Panc1 (cell line): ENCODE measurements around the gene KLC4. TPM values are rescaled to one million over a fixed set of nuclear protein-coding genes. Genes with fewer than 3 reads are reported as not detected.

Experiments
- ATAC-seq: fragments of 200-7000 bp; cut with Tn5 transposase; 2 replicates; pipeline ENCODE4 v1.9.1; 2020; ENCODE audit warnings: mild to moderate bottlenecking, moderate library complexity
- BruUV-seq: library from RNA; stranded (reverse); fragments of 400-500 nt; replicated peaks from 2 replicates; lab custom pipeline; 2021; lab: Mats Ljungman, UMichigan
- CTCF ChIA-PET: fragments of 300-600 bp; sonication (Branson Sonifier 250); formaldehyde crosslinking; loops from one replicate; lab custom pipeline; 2022; ENCODE audit warnings: antibody characterized with exemption; lab: Charles Lee
- POLR2A ChIA-PET: fragments of 300-600 bp; sonication (Branson Sonifier 250); formaldehyde crosslinking; loops from one replicate; lab custom pipeline; 2022; ENCODE audit warnings: antibody characterized with exemption; lab: Charles Lee
- DNase-seq: peaks from one replicate; pipeline ENCODE4 v3.0.0-alpha.2; 2010; ENCODE audit warnings: low read depth, low spot score
- H3K27ac ChIP-seq: 2 replicates; pipeline ENCODE4 v1.5.1; 2011; ENCODE audit warnings: mild to moderate bottlenecking, low read length, inconsistent platforms
- H3K27me3 ChIP-seq: fragments of 200-500 bp; sonication (Bioruptor generic); 2 replicates; pipeline ENCODE4 v1.6.0; 2014; ENCODE audit warnings: low read length, inconsistent platforms; ENCODE audit not compliant: control insufficient read depth, insufficient read depth
- H3K36me3 ChIP-seq: fragments of 200-500 bp; sonication (Bioruptor generic); 2 replicates; pipeline ENCODE4 v1.5.1; 2014; ENCODE audit warnings: inconsistent platforms, mild to moderate bottlenecking, low read length, moderate library complexity; ENCODE audit not compliant: control insufficient read depth, insufficient read depth
- H3K4me1 ChIP-seq: 2 replicates; pipeline ENCODE4 v1.5.1; 2011; ENCODE audit warnings: inconsistent platforms, mild to moderate bottlenecking, low read length, moderate library complexity; ENCODE audit not compliant: control insufficient read depth, insufficient read depth
- H3K4me3 ChIP-seq, 2 experiments: 2 replicates each; pipeline ENCODE4 v1.5.1; 2011 to 2012; ENCODE audit warnings: low read depth in 2 of 2, low read length in 2 of 2, mild to moderate bottlenecking in 2 of 2, inconsistent platforms in 1 of 2, moderate library complexity in 1 of 2
- H3K9me3 ChIP-seq: fragments of 200-500 bp; sonication (Bioruptor generic); 2 replicates; pipeline ENCODE4 v1.5.1; 2014; ENCODE audit warnings: low read depth, mild to moderate bottlenecking, inconsistent platforms, low read length, moderate library complexity; ENCODE audit not compliant: control insufficient read depth, insufficient read depth
- POLR2AphosphoS5 ChIP-seq: IDR thresholded peaks from 2 replicates; pipeline ENCODE4 v1.6.1; 2012; ENCODE audit warnings: mild to moderate bottlenecking, low read depth, low read length, moderate library complexity
- SIN3A ChIP-seq: IDR thresholded peaks from 2 replicates; pipeline ENCODE4 v1.6.1; 2012; ENCODE audit warnings: low read depth, mild to moderate bottlenecking, low read length, moderate library complexity, borderline replicate concordance; ENCODE audit not compliant: insufficient read depth
- TCF7L2 ChIP-seq: IDR thresholded peaks from 2 replicates; pipeline ENCODE4 v1.6.1; 2011; ENCODE audit warnings: mild to moderate bottlenecking, low read depth, low read length, inconsistent platforms
- in situ Hi-C: cut with HindIII; loops from 2 replicates; pipeline ENCODE4 v1.10.0; 2016; ENCODE audit warnings: low sequenced_read_pairs, low pct_unique_long_range_greater_than_20kb
- intact Hi-C: fragments of 100-400 bp; cut with micrococcal nuclease; formaldehyde crosslinking; loops from one replicate; pipeline ENCODE4 v1.10.0; 2022; ENCODE audit not compliant: unreplicated experiment
- total RNA-seq: library from RNA; stranded (reverse); gene quantifications from one replicate; pipeline ENCODE4 v1.2.1, GENCODE V29; 2021; ENCODE audit not compliant: unreplicated experiment
- TF ChIP-seq, protein P1 (sequence below): fragments of 450-650 bp; IDR thresholded peaks from 2 replicates; pipeline ENCODE4 v1.5.1; 2017; ENCODE audit warnings: mild to moderate bottlenecking
- TF ChIP-seq, protein P2 (sequence below), 2 experiments: IDR thresholded peaks; 2 replicates each; pipeline ENCODE4 v1.6.1; 2011 to 2012; ENCODE audit warnings: low read depth in 2 of 2, control low read depth in 1 of 2, low read length in 1 of 2, mild to moderate bottlenecking in 1 of 2, moderate library complexity in 1 of 2; ENCODE audit not compliant: insufficient read depth in 1 of 2

Gene KLC4
- total RNA-seq, 1 experiment from 2014 or later = 22.6 TPM

DNA sequence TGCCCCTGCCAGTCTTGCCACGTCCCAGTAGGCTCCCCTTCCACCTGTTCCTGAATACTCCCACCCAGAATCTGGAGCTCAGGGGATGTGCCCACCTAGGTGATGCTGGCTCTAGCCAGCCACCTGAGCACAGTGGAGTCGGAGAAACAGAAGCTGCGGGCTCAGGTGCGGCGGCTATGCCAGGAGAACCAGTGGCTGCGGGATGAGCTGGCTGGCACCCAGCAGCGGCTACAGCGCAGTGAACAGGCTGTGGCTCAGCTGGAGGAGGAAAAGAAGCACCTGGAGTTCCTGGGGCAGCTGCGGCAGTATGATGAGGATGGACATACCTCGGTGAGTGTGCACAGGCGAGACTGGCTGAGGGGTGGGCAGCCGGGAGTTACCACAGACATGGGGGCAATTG lies 3.4 kb downstream of the KLC4 start:
- POLR2A ChIA-PET = no interaction called here
- Histone ChIP-seq H3K36me3 (peaks cover 5% of the 10 kb centered on the region; the same call in 1 of the 2 replicates), H3K4me3 (no peak overlapping the region), H3K27ac (no peak overlapping the region), H3K4me1 (peaks cover 11% of the 10 kb centered on the region), H3K9me3 (no peaks in the 10 kb centered on the region), H3K27me3 (no peaks in the 10 kb centered on the region)
- in situ Hi-C loops = no loop called here
- TF ChIP-seq, protein P1, sequence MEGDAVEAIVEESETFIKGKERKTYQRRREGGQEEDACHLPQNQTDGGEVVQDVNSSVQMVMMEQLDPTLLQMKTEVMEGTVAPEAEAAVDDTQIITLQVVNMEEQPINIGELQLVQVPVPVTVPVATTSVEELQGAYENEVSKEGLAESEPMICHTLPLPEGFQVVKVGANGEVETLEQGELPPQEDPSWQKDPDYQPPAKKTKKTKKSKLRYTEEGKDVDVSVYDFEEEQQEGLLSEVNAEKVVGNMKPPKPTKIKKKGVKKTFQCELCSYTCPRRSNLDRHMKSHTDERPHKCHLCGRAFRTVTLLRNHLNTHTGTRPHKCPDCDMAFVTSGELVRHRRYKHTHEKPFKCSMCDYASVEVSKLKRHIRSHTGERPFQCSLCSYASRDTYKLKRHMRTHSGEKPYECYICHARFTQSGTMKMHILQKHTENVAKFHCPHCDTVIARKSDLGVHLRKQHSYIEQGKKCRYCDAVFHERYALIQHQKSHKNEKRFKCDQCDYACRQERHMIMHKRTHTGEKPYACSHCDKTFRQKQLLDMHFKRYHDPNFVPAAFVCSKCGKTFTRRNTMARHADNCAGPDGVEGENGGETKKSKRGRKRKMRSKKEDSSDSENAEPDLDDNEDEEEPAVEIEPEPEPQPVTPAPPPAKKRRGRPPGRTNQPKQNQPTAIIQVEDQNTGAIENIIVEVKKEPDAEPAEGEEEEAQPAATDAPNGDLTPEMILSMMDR = no peak
- TF ChIP-seq POLR2AphosphoS5 = no peak
- no peak for TF ChIP-seq TCF7L2
- TF ChIP-seq, protein P2, sequence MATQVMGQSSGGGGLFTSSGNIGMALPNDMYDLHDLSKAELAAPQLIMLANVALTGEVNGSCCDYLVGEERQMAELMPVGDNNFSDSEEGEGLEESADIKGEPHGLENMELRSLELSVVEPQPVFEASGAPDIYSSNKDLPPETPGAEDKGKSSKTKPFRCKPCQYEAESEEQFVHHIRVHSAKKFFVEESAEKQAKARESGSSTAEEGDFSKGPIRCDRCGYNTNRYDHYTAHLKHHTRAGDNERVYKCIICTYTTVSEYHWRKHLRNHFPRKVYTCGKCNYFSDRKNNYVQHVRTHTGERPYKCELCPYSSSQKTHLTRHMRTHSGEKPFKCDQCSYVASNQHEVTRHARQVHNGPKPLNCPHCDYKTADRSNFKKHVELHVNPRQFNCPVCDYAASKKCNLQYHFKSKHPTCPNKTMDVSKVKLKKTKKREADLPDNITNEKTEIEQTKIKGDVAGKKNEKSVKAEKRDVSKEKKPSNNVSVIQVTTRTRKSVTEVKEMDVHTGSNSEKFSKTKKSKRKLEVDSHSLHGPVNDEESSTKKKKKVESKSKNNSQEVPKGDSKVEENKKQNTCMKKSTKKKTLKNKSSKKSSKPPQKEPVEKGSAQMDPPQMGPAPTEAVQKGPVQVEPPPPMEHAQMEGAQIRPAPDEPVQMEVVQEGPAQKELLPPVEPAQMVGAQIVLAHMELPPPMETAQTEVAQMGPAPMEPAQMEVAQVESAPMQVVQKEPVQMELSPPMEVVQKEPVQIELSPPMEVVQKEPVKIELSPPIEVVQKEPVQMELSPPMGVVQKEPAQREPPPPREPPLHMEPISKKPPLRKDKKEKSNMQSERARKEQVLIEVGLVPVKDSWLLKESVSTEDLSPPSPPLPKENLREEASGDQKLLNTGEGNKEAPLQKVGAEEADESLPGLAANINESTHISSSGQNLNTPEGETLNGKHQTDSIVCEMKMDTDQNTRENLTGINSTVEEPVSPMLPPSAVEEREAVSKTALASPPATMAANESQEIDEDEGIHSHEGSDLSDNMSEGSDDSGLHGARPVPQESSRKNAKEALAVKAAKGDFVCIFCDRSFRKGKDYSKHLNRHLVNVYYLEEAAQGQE (IDR thresholded peaks at IDR 0.05; ENCODE audit: insufficient read depth in 1 of 2, low read depth in 2 of 2, low read length in 1 of 2) = no peak
- no peak for TF ChIP-seq SIN3A
- CTCF ChIA-PET = no interaction called here
- DNase-seq (no peak), ATAC-seq (no peak)
- intact Hi-C loops = no loop called here
- no TSS peak for BruUV-seq

DNA sequence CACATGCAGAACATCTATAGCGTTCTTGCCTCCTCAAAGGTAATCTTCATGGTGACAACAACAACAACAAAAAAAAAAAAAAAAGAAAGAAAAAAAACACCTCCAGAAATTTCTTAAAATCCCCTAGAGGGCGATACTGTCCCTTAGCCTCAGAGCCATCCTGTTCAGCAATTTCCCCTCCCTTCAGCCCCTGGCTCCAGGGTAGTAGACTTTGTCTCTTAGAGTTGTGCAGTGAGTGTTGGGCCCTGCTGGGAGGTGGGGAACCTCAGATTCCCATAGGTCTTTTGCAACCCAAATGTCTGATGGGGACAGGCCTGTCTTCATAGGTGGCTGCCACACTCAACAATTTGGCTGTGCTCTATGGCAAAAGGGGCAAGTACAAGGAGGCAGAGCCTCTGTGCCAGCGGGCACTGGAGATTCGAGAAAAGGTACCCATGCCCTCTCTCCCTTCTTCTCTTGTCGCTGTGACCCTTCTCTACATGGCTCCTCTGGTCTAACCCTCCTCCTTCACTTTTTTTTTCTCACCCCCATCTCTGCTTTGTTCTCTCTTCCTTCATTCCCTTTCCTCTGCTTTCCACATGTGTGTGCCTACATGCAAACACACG lies 10.7 kb downstream of the KLC4 start:
- no peaks in the 10 kb centered on the region for H3K27me3 ChIP-seq
- ChIA-PET CTCF (interaction anchor here (0.7 kb wide), 2 partner anchors 22 to 60 kb away, joined by 3 read pairs; no protein-coding TSS in a partner anchor), POLR2A (no interaction called here)
- ATAC-seq (peak; percentile 77), DNase-seq (no peak)
- H3K9me3 ChIP-seq = no peaks in the 10 kb centered on the region
- peaks cover 4% of the 10 kb centered on the region for H3K4me1 ChIP-seq
- BruUV-seq = no TSS peak
- in situ Hi-C loops (no loop called here), intact Hi-C loops (loop anchor here (5.0 kb wide), 1 partner anchor 57 kb away; no protein-coding TSS in a partner anchor)
- TF ChIP-seq SIN3A (no peak), TCF7L2 (no peak)
- TF ChIP-seq, protein P1 = peak; percentile 86
- H3K4me3 ChIP-seq = no peak overlapping the region
- no peaks in the 10 kb centered on the region for H3K36me3 ChIP-seq
- peak overlapping the region; percentile 73 for H3K27ac ChIP-seq
